ENCODE measurements around the gene CDC27.
A peak's percentile ranks its signal among the peaks of the same experiment; 100 is the strongest.
"Not testable (repeated sequence)": the region's sequence is repeated elsewhere in the genome, so short reads cannot be mapped to it uniquely, and the experiment has no call there.

CDC27 gene

DNA sequence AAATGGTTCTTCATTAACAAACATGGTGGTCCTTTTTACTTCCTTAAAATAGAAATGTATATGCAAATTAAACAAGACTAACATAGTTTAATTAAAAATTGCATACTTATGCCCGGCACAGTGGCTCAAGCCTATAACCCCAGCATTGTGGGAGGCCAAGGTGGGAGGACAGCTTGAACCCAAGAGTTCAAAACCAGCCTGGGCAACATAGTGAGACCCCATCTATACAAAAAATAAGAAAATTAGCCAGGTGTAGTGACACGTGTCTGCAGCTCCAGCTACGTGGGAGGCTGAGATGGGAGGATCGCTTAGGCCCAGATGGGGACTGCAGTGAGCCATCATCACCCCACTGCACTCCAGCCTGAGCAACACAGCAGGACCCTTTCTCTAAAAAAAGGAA, 18.4 kb downstream of the CDC27 start:
- intact Hi-C loops (cut with DNase I), result no loop called here

GRCh38 chr17:47168896-47169295, 20.2 kb downstream of the CDC27 start:
- intact Hi-C loops (cut with DNase I); DNase-seq: not testable (repeated sequence)

More for the DNA sequence above, 18.4 kb downstream of the CDC27 start:
- DNase-seq, result no peak

DNA sequence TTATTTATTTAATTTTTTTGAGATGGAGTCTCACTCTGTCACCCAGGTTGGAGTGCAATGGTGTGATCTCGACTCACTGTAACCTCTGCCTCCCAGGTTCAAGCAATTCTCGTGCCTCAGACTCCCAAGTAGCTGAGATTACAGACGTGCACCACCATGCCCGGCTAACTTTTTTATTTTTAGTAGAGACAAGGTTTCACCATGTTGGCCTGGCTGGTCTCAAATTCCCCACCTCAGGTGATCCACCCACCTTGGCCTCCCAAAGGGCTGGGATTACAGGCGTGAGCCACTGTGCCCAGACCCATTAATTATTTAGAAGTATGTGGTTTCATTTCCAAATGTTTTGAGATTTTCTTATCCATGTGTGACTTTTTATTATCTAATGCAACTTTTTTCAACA, 22.2 kb downstream of the CDC27 start:
- DNase-seq; intact Hi-C loops (cut with DNase I): not testable (repeated sequence)

GRCh38 chr17:47165137-47165536, 24.0 kb downstream of the CDC27 start:
- no peak for DNase-seq
- intact Hi-C loops (cut with DNase I), result no loop called here

DNA sequence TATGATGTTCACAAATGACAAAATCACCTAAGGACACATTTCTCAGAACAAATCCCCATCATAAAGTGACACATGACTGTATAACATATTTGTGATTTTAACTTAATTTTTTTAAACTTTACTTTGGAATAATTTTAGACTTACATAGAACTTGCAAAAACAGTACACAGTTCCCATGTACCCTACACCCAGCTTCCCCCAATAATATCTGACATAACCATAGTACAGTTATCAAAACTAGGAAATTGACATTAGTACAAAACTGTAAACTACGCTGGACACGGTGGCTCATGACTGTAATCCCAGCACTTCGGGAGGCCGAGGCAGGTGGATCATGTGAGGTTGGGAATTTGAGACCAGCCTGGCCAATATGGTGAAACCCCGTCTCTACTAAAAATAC, 24.8 kb downstream of the CDC27 start:
- intact Hi-C loops (cut with DNase I), result no loop called here
- DNase-seq, result no peak

- DNase-seq, result no peak
- intact Hi-C loops (cut with DNase I), result no loop called here
Measured at GRCh38 chr17:47162013-47162622, 27.0 kb downstream of the CDC27 start.

DNA sequence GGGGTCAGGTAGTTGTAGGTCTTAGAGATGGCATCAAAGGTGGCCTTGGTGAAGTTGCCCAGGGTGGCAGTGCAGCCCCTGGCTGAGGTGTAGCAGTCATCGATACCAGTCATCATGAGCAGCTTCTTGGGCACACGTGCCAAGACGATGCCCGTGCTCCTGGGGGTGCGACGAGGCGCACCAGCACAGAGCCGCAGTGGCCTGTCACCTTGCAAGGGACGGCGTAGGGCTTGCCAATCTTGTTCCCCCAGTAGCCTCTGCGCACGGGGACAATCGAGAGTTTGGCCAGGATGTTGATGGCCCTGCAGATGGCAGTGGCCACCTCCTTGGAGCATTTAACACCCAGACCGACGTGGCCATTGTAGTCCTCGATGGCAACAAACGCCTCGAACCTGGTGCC, 29.8 kb downstream of the CDC27 start:
- DNase-seq, result no peak
- intact Hi-C loops (cut with DNase I), result no loop called here

GRCh38 chr17:47145351-47145750, 43.7 kb downstream of the CDC27 start:
- no peak for DNase-seq
- intact Hi-C loops (cut with DNase I), result no loop called here

DNA sequence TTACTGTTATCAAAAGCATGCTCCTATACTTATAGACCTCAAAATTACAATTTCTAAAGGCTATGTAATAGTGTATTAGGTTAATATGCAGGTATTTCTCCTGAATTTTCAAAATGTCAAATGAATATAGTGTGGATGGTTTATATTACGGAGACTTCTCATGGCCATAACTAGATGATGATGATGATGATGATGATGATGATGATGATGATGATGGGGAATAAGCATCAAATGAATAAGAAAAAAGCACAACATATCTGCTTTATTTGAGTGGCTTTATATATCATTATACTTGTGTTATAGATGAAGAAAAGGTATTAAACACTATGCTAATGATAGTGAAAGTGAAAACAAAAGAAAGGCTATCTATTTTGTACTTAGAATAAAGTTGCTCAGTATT, 53.9 kb downstream of the CDC27 start:
- no peak for DNase-seq
- intact Hi-C loops (cut with DNase I), result no loop called here

DNA sequence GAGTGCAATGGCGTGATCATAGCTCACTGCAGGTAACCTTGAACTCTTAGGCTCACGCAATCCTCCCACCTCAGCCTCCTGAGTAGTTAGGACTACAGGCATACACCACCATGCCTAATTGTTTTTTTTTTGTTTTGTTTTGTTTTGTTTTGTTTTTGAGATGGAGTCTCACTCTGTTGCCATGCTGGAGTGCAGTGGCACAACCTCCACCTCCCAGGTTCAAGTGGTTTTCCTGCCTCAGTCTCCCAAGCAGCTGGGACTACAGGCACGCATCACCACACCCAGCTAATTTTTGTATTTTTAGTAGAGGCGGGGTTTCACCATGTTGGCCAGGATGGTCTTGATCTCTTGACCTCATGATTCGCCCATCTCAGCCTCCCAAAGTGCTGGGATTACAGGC, 54.7 kb downstream of the CDC27 start:
- intact Hi-C loops (cut with DNase I); DNase-seq: not testable (repeated sequence)

DNA sequence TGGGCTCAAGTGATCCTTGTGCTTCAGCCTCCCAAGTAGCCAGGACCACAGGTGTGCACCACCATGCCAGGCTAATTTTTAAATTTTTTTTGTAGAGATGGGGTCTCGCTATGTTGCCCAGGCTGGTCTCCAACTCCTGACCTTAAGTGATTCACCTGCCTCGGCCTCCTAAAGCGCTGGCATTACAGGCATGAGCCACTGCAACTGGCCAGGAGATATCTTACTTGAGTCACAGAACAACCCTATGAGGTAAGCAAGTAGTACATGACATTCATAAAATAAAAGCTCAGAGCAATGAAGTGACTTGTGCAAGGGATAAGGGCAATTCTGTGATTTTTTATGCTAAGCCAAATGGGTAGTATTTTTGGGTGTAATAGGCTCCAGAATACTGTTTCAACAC, 57.3 kb downstream of the CDC27 start:
- intact Hi-C loops (cut with DNase I), result no loop called here
- no peak for DNase-seq

DNA sequence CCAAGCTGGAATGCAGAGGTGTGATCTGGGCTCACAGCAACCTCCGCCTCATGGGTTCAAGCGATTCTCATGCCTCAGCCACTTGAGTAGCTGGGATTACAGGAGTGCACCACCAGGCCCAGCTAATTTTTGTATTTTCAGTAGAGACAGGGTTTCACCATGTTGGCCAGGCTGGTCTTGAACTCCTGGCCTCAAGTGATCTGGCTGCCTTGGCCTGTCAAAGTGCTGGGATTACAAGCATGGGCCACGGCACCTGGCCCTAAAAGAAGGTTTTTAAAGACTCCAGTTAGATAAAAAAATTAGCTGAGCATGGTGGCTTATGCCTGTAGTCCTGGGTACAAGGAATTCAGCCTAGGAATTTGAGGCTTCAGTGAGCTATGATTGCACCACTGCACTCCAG, 62.3 kb downstream of the CDC27 start:
- intact Hi-C loops (cut with DNase I); DNase-seq: not testable (repeated sequence)

DNA sequence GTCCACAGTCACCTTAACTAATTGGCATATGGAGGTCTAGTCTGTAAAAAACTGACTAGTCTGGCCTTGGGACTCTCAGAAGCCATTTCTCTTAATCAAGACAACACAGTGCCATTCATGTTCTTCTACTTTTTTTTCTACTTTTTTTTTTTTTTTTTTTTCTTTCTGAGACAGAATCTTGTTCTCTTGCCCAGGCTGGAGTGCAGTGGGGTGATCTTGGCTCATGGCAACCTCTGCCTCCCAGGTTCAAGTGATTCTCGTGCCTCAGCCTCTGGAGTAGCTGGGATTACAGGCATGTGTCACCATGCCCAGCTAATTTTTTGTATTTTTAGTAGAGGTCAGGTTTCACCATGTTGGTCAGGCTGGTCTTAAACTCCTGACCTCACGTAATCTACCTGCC, 65.8 kb downstream of the CDC27 start:
- intact Hi-C loops (cut with DNase I); DNase-seq: not testable (repeated sequence)

DNA sequence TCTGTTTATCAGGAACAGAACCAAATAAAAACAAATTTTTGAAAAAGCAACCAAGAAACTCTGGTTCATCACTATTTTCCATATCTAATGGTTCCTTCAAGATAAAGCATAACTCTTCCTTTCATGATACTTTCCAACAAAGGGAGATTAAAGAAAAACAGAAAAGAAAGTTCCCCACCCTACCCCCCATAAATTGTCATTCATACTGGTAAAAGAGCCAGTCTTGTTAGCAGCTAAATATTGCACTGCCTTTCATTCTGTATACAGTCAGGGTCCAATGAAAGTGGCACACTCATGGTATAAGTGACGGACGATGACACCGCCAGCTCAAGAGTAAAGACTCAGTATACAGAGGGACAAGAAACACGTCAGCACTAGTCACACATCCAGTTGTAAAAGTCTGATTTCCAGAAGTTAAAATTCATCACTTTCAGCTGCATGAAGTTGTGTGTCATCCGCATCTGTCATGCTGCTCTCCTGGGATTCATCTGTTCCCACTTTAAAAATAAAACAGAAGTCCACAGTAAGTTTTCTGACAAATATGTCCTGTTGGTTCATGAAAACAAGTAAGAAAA, 68.5 kb downstream of the CDC27 start:
- intact Hi-C loops (cut with DNase I), result no loop called here

GRCh38 chr17:47119746-47120520, 69.2 kb downstream of the CDC27 start:
- intact Hi-C loops (cut with DNase I), result no loop called here
- DNase-seq, result no peak

More for the DNA sequence above, 68.5 kb downstream of the CDC27 start:
- no peak for DNase-seq

- intact Hi-C loops (cut with DNase I), result no loop called here
- DNase-seq, result no peak
Measured at GRCh38 chr17:47117386-47117785, 71.7 kb downstream of the CDC27 start.

- intact Hi-C loops (cut with DNase I), result no loop called here
- no peak for DNase-seq
Measured at GRCh38 chr17:47106130-47106529, 83.0 kb downstream of the CDC27 start.

DNA sequence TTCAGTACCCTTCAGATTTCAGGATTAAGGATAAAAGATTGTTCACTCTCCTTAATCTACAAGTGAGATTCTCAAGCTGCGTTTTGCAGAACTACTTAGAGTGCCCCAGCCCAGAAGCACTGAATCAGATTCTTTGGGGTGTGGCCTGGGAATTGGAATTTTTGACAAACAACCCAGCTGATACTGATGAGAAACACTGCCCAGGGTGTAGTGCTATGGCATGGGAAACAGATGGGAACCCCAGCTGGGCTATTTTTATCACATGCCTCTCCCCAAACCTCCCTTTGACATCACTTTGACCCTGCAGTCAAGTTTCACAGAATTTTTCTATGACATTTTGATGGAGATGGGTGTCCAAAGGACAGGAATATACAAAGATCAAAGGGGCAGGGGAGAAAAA, 83.8 kb downstream of the CDC27 start:
- DNase-seq; intact Hi-C loops (cut with DNase I): not testable (repeated sequence)

- no peak for DNase-seq
- intact Hi-C loops (cut with DNase I), result no loop called here
Measured at GRCh38 chr17:47102914-47103313, 86.2 kb downstream of the CDC27 start.

- intact Hi-C loops (cut with DNase I), result no loop called here
- peak; percentile 86 to 96 (median 92) for DNase-seq
Measured at GRCh38 chr17:47099987-47100711, 88.9 kb downstream of the CDC27 start.
